COLO668 (cell line): ENCODE data around the gene HIP1.
"Not testable (repeated sequence)": the region's sequence is repeated elsewhere in the genome, so short reads cannot be mapped to it uniquely, and the experiment has no call there.

Experiments used
- DNase-seq: peaks from one replicate; lab custom pipeline; 2025; ENCODE audit not compliant: unreplicated experiment; lab: John Stamatoyannopoulos, UW

Gene HIP1

GRCh38 chr7:75716992-75717626 lies 21.6 kb downstream of the HIP1 start:
- DNase-seq, result no peak

DNA sequence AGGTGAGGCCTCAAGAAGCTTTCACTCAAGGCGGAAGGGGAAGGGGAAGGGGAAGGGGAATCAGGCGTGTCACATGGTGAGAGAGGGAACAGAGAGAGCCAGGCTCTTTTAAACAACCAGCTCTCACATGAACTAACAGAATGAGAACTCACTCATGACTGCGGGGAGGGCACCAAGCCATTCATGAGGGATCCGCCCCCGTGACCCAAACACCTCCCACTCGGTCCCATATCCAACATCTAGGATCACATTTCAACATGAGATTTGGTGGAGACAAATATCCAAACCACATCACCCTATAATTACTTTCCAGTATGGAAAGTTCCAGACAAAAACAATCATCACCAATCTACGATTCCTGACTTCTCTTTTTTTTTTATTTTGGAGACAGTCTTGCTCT lies 22.9 kb downstream of the HIP1 start:
- no peak for DNase-seq

DNA sequence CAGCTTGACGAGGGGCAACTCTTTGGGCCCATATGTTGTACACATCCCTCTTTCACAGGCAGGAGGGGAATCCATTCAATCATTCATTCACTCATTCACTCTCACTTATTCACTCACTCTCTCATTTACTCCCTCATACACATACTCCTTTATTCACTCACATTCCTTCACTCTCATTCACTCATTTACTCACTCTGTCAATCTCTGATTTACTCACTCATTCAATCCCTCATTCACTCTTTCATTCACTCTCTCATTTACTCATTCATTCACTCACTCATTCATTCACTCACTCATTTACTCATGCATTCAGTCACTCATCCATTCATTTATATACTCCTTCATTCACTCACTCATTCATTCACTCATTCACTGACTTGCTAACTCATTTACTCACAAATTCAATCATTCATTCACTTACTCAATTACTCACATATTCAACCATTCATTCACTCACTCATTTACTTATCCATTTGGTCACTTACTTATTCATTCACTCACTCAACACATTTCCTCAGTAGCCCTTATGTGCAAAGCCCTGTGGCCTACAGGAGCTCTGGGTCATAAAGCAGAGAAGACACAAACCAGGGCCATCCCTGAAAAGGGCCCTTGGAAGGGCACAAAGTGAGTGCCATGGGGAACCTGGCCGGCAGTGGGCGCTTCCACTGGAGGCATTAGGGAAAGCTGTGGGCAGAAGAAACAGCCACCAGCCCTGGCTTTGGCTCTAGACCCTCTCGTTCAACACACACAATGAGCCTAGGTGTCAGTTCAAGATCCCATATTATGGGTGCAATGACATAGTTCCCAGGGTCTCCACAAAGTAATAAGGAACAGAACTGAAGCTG lies 26.0 kb downstream of the HIP1 start:
- DNase-seq, result no peak

- DNase-seq, result no peak
Observed at GRCh38 chr7:75711656-75712514, 26.9 kb downstream of the HIP1 start.

GRCh38 chr7:75711076-75711475 lies 27.7 kb downstream of the HIP1 start:
- DNase-seq, result no peak

DNA sequence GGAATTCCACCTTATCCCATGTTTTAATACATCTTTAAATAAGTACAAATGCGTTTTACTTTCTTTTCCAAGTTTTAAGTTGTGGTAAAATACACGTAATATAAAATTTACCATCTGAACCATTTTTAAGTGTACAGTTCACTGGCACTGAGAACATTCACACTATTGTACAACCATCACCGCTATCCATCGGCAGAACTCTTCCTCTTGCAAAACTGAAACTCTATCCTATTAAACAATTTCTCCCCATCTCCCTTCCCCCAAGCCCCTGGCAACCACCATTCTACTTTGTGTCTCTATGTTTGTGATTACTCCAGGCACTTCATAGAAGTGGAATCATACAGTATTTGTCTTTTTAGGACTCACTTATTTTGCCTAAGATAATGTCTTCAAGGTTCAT lies 33.8 kb downstream of the HIP1 start:
- no peak for DNase-seq

DNA sequence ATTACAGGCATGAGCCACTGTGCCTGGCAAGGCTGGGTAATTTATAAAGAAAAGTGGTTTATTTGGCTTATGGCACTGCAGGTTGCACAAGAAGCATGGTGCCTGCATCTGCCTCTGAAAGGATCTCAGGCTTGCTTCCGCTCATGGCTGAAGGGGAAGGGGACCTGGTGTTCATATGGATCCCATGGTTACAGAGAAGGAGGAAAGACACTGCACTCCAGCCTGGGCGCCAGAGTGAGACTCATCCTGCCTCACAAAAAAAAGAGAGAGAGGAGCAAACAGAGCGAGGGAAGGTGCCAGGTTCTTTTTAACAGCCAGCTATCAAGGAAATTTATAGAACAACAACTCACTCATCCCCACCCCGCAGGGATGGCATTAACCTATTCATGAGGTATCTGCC lies 36.2 kb downstream of the HIP1 start:
- DNase-seq, result no peak

DNA sequence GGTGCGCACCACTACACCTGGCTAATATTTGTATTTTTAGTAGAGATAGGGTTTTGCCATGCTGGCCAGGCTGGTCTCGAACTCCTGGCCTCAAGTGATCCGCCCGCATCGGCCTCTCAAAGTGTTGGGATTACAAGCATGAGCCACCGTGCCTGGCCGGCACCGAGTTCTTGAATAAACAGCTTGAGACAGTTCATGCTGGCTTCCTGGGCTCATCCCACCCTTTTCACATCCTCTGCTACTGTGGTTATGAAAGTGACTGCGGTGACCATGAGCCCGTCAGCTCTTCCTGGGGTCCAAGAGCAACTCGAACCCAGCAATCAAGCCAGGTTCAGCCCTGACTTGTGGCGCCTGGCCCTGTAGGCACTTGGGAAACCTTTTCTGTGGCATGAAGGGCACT lies 38.7 kb downstream of the HIP1 start:
- DNase-seq, result no peak

DNA sequence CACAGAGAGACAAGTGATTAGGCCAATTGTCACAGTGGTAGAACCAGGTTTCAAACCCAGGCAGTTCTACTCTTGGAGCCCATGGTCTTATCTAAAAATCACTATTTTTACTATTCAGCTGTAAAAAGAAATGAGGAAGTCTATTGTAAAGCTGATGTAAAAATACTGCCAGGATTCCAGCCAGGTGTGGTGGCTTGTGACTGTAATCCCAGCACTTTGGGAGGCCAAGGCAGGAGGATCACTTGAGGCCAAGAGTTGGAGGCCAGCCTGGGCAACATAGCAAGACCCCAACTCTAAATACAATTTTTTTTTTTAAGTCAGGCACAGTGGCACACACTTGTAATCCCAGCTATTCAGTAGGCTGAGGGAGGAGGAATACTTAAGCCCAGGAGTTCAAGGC lies 40.4 kb downstream of the HIP1 start:
- DNase-seq, result no peak

DNA sequence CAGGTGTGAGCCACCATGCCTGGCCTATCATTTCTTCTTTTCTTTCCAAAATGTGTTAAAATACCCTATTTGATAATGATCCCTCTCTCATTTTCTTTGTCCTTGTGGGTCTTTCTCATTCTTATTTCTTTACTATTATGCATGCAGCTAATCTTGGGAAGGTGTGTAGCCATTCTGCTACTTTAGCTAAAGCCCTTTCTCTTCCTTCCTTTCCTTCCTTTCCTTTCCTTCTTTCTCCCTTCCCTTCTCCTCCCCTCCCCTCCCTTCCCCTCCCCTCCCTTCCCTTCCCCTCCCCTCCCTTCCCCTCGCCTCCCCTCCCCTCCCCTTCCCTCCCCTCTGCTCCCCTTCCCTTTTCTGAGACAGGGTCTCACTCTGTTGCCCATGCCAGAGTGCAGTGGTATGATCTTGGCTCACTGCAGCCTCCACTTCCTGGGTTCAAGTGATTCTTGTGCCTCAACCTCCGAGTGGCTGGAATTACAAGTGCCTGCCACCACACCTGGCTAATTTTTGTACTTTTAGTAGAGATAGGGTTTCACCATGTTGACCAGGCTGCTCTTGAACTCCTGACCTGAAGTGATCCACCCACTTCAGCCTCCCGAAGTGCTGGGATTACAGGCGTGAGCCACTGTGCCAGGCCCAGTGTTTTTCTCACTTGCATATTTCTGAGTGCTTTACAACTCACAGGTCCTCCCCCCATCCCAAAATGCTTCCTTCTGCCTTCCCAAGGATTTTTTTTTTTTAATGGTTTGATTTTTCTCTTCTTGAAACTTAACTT lies 42.3 kb downstream of the HIP1 start:
- no peak for DNase-seq

DNA sequence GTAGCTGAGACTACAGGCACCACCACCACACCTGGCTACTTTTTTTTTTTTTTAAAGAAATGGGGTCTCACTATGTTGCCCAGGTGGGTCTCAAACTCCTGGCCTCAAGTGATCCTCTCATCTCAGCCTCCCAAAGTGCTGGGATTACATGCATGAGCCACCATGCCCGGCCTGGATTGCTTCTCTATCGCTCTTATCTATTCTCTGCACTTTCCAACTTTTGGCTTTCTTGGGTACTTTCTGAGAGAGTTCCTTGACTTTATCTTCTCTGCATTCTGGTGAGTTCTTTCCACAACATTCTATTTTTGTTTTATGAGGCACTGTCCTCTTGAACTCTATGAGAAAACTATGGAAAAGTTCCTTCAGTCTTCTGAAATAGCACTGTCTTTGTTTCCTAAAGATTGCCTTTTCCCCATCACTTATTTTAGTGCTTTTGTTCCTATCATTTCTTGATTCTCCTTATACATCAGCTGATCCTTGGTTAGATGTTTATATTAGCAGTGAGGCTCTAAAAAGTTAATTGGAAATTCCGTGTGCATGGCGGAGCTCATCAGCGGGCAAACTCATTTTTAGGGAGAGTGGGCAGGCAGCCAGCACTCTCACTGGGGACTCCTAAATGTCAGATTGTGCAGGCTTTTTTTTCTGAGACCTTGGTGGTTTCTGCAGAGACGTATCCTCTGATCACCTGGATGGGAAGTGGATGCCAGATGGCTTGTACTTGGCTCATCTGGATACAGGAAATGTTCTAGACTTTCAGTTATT lies 43.9 kb downstream of the HIP1 start:
- DNase-seq, result no peak

DNA sequence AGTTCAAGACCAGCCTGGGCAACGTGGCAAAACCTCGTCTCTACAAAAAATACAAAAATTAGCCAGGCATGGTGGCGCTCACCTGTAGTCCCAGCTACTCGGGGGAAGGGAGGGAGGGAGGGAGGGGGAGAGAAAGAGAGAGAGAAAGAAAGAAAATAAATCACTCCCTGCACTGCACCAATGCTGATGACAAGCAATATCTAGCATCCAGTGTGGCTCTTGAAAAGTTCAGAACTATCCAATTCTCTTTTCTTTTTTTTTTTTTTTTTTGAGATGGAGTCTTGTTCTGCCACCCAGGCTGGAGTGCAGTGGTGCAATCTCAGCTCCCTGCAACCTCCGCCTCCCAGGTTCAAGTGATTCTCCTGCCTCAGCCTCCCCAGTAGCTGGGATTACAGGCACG lies 45.1 kb downstream of the HIP1 start:
- not testable (repeated sequence) for DNase-seq

DNA sequence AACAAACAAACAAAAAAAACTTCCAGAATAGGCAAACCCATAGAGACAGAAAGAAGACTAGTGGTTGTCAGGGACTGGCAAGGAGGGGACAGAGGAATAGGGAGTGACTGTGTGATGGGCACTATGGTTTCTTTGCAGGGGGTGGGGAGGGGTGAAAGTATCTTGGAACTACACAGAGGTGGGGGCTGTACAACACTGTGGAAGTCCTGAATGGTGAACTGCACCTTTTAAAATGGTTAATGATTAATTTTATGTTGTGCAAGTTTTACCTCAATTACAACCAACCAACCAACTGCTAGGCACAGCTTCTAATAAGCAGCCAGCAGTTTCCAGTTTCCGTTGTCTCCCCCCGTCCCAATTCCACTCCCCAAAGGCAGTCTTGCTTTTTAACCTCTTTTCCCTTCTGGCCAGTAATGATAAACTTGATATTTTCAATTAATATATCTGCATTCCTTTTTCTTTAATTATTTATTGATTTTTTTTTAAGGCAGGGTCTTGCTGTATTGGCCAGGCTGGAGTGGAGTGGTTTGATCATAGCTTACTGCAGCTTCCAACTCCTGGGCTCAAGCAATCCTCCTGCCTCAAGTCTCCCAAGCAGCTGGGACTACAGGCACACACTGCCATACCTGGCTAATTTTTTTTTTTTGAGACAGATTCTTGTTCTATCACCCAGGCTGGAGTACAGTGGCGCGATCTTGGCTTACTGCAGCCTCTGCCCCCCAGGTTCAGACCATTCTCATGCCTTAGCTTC lies 46.8 kb downstream of the HIP1 start:
- no peak for DNase-seq

GRCh38 chr7:75690121-75690523 lies 48.6 kb downstream of the HIP1 start:
- DNase-seq, result no peak

DNA sequence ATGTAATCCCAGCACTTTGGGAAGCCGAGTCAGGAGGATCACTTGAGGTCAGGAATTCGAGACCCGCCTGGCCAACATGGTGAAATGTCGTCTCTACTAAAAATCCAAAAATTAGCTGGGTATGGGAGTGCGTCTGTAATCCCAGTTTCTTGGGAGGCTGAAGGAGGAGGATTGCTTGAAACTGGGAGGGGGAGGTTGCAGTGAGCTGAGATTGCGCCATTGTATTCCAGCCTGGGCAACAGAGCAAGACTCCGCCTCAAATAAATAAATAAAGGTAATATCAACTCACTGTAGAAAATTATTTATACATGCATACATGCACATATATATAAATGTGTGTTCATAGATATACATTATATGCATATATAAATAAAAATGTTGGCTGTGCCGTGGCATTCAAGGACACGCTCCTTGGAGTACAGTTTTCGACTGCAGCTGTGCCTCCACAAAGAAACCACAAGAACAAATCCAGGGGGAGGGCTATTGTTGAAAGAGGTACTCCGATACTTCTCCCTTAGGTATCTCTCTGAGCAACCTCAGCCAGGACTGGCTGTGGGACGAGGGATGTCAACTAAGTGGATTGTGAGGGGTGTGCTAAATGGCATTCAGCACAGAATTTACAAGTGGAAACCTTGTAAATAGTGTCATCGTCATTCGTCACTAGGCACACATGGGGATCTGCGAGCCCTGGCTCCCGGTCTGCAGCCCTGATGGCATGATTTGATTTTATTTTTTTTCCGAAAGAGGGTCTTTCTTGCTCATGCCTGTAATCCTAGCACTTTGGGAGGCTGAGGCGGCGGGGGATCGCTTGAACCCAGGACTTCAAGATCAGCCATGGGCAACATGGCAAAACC lies 49.3 kb downstream of the HIP1 start:
- DNase-seq, result no peak

DNA sequence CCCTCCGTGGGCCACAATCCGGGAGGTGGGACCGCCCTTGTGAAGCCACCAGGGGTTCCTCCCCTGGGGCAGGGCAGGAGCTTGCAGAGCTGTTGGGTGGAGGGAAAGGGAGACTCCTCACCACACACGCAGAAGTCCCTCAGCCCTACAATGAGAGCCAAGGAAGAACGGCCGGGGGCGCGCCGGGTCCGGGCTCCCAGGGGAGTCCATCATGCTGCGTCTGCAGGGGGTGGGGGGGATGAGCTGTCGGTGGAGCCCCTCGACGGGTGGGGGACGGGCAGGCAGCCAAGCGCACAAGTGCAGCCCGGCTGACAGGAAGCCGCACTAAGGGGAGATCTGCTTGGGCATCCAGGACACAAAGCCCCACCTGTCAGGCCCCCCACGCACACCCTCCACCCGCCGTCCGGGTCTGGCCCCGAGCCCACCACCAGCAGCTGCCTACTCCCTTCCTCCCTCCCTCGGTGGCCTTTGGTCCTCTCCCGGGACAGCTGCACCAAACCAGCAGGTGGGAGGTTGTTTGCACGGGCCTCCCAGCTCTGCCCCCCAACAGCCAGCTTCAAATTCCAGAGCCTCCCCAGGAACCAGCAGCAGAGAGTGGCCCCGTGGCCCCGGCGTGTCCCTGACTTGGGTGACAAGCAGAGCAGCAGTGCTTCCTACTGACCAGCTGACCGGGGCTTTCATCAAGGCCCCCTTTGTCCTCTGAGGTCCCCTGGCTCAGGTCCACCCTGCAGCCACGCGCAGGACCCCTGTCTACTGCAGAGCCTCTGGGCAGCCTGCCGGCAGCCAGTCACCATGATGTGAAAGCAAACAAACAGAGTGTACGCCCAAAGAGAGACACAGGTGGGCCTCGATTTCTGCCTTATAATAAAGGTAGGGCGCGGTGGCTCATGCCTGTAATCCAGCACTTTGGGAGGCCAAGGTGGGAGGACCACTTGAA lies 50.3 kb downstream of the HIP1 start:
- peak; percentile 70 for DNase-seq

GRCh38 chr7:75687246-75688088 lies 51.3 kb downstream of the HIP1 start:
- DNase-seq, result no peak
